HL-60 (cell line): ENCODE results near the gene SETDB2.

Experiments used
- DNase-seq, 2 experiments: peaks; one replicate each; pipeline ENCODE4 v3.0.0-alpha.2; 2010 to 2020; ENCODE audit warnings: low read depth in 1 of 2, low spot score in 1 of 2
- H3K27ac ChIP-seq: fragments of 250-450 bp; sonication (Bioruptor Pico); replicated peaks from 2 replicates; pipeline ENCODE4 v1.5.1; 2020; ENCODE audit warnings: mild to moderate bottlenecking, moderate library complexity
- H3K27me3 ChIP-seq: fragments of 250-450 bp; sonication (Bioruptor Pico); 2 replicates; pipeline ENCODE4 v1.5.1; 2021; ENCODE audit warnings: mild to moderate bottlenecking, moderate library complexity; ENCODE audit not compliant: insufficient read depth, poor library complexity, severe bottlenecking
- H3K4me3 ChIP-seq: replicated peaks from 2 replicates; pipeline ENCODE4 v1.5.1; 2011; ENCODE audit warnings: mild to moderate bottlenecking, control low read depth, low read length; ENCODE audit not compliant: insufficient read depth
- CTCF ChIP-seq: IDR thresholded peaks from one replicate; pipeline ENCODE4 v1.5.1; 2011; ENCODE audit warnings: low read length, control low read depth, inconsistent platforms; ENCODE audit not compliant: insufficient read depth
- GABPA ChIP-seq: IDR thresholded peaks from 2 replicates; pipeline ENCODE4 v1.6.1; 2012; ENCODE audit warnings: low read depth
- POLR2AphosphoS5 ChIP-seq: IDR thresholded peaks from 2 replicates; pipeline ENCODE4 v1.6.1; 2012; ENCODE audit warnings: low read depth
- REST ChIP-seq: IDR thresholded peaks from 2 replicates; pipeline ENCODE4 v1.6.1; 2012; ENCODE audit warnings: low read depth; ENCODE audit not compliant: insufficient replicate concordance
- SPI1 ChIP-seq: IDR thresholded peaks from 2 replicates; pipeline ENCODE4 v1.6.1; 2012; ENCODE audit warnings: low read depth, mild to moderate bottlenecking, borderline replicate concordance

The SETDB2 gene

GRCh38 chr13:49456156-49456555 is 12.1 kb downstream of the SETDB2 start:
- Histone ChIP-seq H3K27me3 (no peaks in the 10 kb centered on the region), H3K27ac (no peak overlapping the region), H3K4me3 (no peak overlapping the region)
- no peak for DNase-seq
- no peak for TF ChIP-seq POLR2AphosphoS5
- TF ChIP-seq SPI1, result no peak
- no peak for TF ChIP-seq GABPA
- TF ChIP-seq REST, result no peak
- no peak for TF ChIP-seq CTCF

GRCh38 chr13:49457221-49457620 is 13.1 kb downstream of the SETDB2 start:
- TF ChIP-seq CTCF (no peak), SPI1 (no peak), GABPA (no peak), POLR2AphosphoS5 (no peak), REST (no peak)

GRCh38 chr13:49459580-49459979 is 15.5 kb downstream of the SETDB2 start:
- H3K27me3 ChIP-seq, result no peaks in the 10 kb centered on the region
- no peak for DNase-seq

More at GRCh38 chr13:49457221-49457620, 13.1 kb downstream of the SETDB2 start:
- Histone ChIP-seq H3K4me3 (no peak overlapping the region), H3K27ac (no peak overlapping the region), H3K27me3 (no peaks in the 10 kb centered on the region)
- DNase-seq, result no peak

More at GRCh38 chr13:49459580-49459979, 15.5 kb downstream of the SETDB2 start:
- no peak overlapping the region for H3K27ac ChIP-seq
- TF ChIP-seq CTCF, result no peak
- no peak overlapping the region for H3K4me3 ChIP-seq
